H1 (cell line): ENCODE results near the gene PRRC2A. TPM values are rescaled to one million over a fixed set of nuclear protein-coding genes. Genes with fewer than 3 reads are reported as not detected.

Source experiments
- CTCF ChIA-PET: fragments of 300-600 bp; sonication (Branson Sonifier 250); formaldehyde crosslinking; loops from one replicate; lab custom pipeline; 2021; ENCODE audit not compliant: partially characterized antibody; lab: Charles Lee
- POLR2A ChIA-PET: fragments of 300-600 bp; sonication (Branson Sonifier 250); formaldehyde crosslinking; loops from one replicate; lab custom pipeline; 2021; ENCODE audit warnings: inconsistent platforms; ENCODE audit not compliant: partially characterized antibody; lab: Charles Lee
- DNase-seq, 2 experiments: peaks; one replicate each; pipeline versions ENCODE4 v3.0.0 to v3.0.0-alpha.2; 2010 to 2022; ENCODE audit warnings: low spot score in 2 of 2, low read depth in 1 of 2, mixed read lengths in 1 of 2
- FAIRE-seq: peaks from 2 replicates; lab custom pipeline; 2011; peaks lifted over from hg19 to GRCh38; lab: Jason Lieb, UNC
- H2AFZ ChIP-seq: 2 replicates; pipeline ENCODE4 v1.8.1; 2012; ENCODE audit warnings: low read length, inconsistent platforms
- H2AK5ac ChIP-seq: 2 replicates; pipeline ENCODE4 v1.6.1; 2013; ENCODE audit warnings: low read depth, low read length
- H2BK120ac ChIP-seq: replicated peaks from 2 replicates; pipeline ENCODE3; 2013; ENCODE audit warnings: low read depth, low read length, inconsistent platforms
- H2BK12ac ChIP-seq: 2 replicates; pipeline ENCODE4 v1.6.1; 2013; ENCODE audit warnings: low read depth, low read length
- H2BK15ac ChIP-seq: 2 replicates; pipeline ENCODE4 v1.6.1; 2013; ENCODE audit warnings: low read length
- H2BK20ac ChIP-seq: 2 replicates; pipeline ENCODE4 v1.6.1; 2013; ENCODE audit warnings: low read length
- H2BK5ac ChIP-seq: 2 replicates; pipeline ENCODE4 v1.6.1; 2013; ENCODE audit warnings: low read depth, low read length
- H3K14ac ChIP-seq: 2 replicates; pipeline ENCODE4 v1.6.1; 2013; ENCODE audit warnings: inconsistent platforms; ENCODE audit not compliant: insufficient read length
- H3K18ac ChIP-seq: 2 replicates; pipeline ENCODE4 v1.6.1; 2013; ENCODE audit warnings: low read length; ENCODE audit errors: extremely low read depth
- H3K23ac ChIP-seq: 2 replicates; pipeline ENCODE4 v1.6.1; 2013; ENCODE audit warnings: inconsistent platforms; ENCODE audit not compliant: insufficient read length
- H3K23me2 ChIP-seq: 2 replicates; pipeline ENCODE4 v1.6.1; 2013; ENCODE audit warnings: low read depth, low read length
- H3K27ac ChIP-seq: 2 replicates; pipeline ENCODE4 v1.6.1; 2011; ENCODE audit warnings: low read depth, low read length, inconsistent platforms
- H3K27me3 ChIP-seq, 4 experiments: replicated peaks in 1 of 4; 1 replicate in 1 of 4; 2 replicates in 3 of 4; pipeline versions ENCODE4 v1.6.1 to v1.8.1; 2011 to 2013; ENCODE audit warnings: low read length in 3 of 4, mild to moderate bottlenecking in 3 of 4, inconsistent platforms in 2 of 4, mixed read lengths in 2 of 4, moderate library complexity in 1 of 4; ENCODE audit not compliant: control insufficient read depth in 3 of 4, insufficient read depth in 3 of 4; ENCODE audit errors: extremely low read depth in 1 of 4
- H3K36me3 ChIP-seq, 4 experiments: 2 replicates each; pipeline versions ENCODE4 v1.6.1 to v1.8.1; 2011 to 2013; ENCODE audit warnings: mild to moderate bottlenecking in 4 of 4, low read length in 3 of 4, moderate library complexity in 2 of 4, control low read depth in 1 of 4, inconsistent platforms in 1 of 4; ENCODE audit not compliant: insufficient read depth in 4 of 4, control insufficient read depth in 2 of 4
- H3K4ac ChIP-seq: replicated peaks from 2 replicates; pipeline ENCODE3; 2013; ENCODE audit warnings: low read length, low read depth, mixed read lengths, inconsistent platforms; ENCODE audit not compliant: insufficient read length
- H3K4me1 ChIP-seq, 4 experiments: replicated peaks in 1 of 4; 1 replicate in 1 of 4; 2 replicates in 3 of 4; pipeline versions ENCODE4 v1.6.1 to v1.8.1; 2011 to 2013; ENCODE audit warnings: low read length in 3 of 4, inconsistent platforms in 2 of 4, mixed read lengths in 1 of 4; ENCODE audit not compliant: insufficient read depth in 4 of 4, control insufficient read depth in 3 of 4
- H3K4me2 ChIP-seq, 2 experiments: 2 replicates each; pipeline versions ENCODE4 v1.6.1 to v1.8.1; 2011 to 2013; ENCODE audit warnings: low read depth in 2 of 2, low read length in 2 of 2, control low read depth in 1 of 2, inconsistent platforms in 1 of 2, mild to moderate bottlenecking in 1 of 2; ENCODE audit not compliant: insufficient read depth in 1 of 2
- H3K4me3 ChIP-seq, 4 experiments: fragments of 200-600, 300-600 bp in 1 of 4; sonication (generic), shearing (Covaris generic), sonication (Bioruptor Twin) in 1 of 4; 2 replicates each; pipeline versions ENCODE4 v1.5.1 to v1.8.1; 2011 to 2016; ENCODE audit warnings: low read length in 4 of 4, low read depth in 3 of 4, control low read depth in 2 of 4, inconsistent platforms in 2 of 4, mild to moderate bottlenecking in 2 of 4, mixed read lengths in 1 of 4, moderate library complexity in 1 of 4; ENCODE audit not compliant: insufficient read depth in 2 of 4; ENCODE audit errors: extremely low read depth in 1 of 4
- H3K56ac ChIP-seq: replicated peaks from 2 replicates; pipeline ENCODE3; 2013; ENCODE audit warnings: low read depth, mild to moderate bottlenecking, mixed read lengths, low read length, inconsistent platforms; ENCODE audit not compliant: insufficient read length
- H3K79me1 ChIP-seq: 2 replicates; pipeline ENCODE4 v1.6.1; 2013; ENCODE audit warnings: low read depth, low read length, control low read depth
- H3K79me2 ChIP-seq, 2 experiments: 2 replicates each; pipeline versions ENCODE4 v1.6.1 to v1.8.1; 2012 to 2013; ENCODE audit warnings: low read length in 2 of 2, mild to moderate bottlenecking in 2 of 2, inconsistent platforms in 1 of 2; ENCODE audit not compliant: insufficient read depth in 2 of 2, control insufficient read depth in 1 of 2
- H3K9ac ChIP-seq, 4 experiments: replicated peaks in 1 of 4; 1 replicate in 1 of 4; 2 replicates in 3 of 4; pipeline versions ENCODE4 v1.6.1 to v1.8.1; 2011 to 2013; ENCODE audit warnings: low read depth in 3 of 4, low read length in 3 of 4, control low read depth in 2 of 4, mild to moderate bottlenecking in 2 of 4, moderate library complexity in 2 of 4, inconsistent platforms in 1 of 4; ENCODE audit errors: extremely low read depth in 1 of 4
- H3K9me3 ChIP-seq, 2 experiments: 2 replicates each; pipeline versions ENCODE4 v1.6.1 to v1.8.1; 2012 to 2013; ENCODE audit warnings: mild to moderate bottlenecking in 2 of 2, moderate library complexity in 2 of 2, control low read depth in 1 of 2, inconsistent platforms in 1 of 2, low read depth in 1 of 2, low read length in 1 of 2, mixed read lengths in 1 of 2; ENCODE audit not compliant: insufficient read depth in 2 of 2
- H4K20me1 ChIP-seq, 2 experiments: replicated peaks in 1 of 2; 2 replicates each; pipeline versions ENCODE3 to v1.8.1; 2011 to 2013; ENCODE audit warnings: inconsistent platforms in 2 of 2, low read length in 2 of 2, mild to moderate bottlenecking in 1 of 2; ENCODE audit not compliant: insufficient read depth in 2 of 2, control insufficient read depth in 1 of 2
- H4K5ac ChIP-seq: 2 replicates; pipeline ENCODE4 v1.6.1; 2013; ENCODE audit warnings: low read length, low read depth, mixed read lengths, inconsistent platforms; ENCODE audit not compliant: insufficient read length
- H4K8ac ChIP-seq: 2 replicates; pipeline ENCODE4 v1.8.0; 2013; ENCODE audit warnings: mild to moderate bottlenecking, moderate library complexity, low read length, inconsistent platforms; ENCODE audit not compliant: insufficient read depth; ENCODE audit errors: extremely low read depth
- H4K91ac ChIP-seq: replicated peaks from 2 replicates; pipeline ENCODE3; 2013; ENCODE audit warnings: low read length, mixed read lengths, inconsistent platforms; ENCODE audit not compliant: insufficient read length
- BCL11A ChIP-seq, 2 experiments: IDR thresholded peaks; one replicate each; pipeline ENCODE4 v1.6.1; 2011; ENCODE audit warnings: low read depth in 2 of 2, low read length in 2 of 2, mild to moderate bottlenecking in 2 of 2
- BRCA1 ChIP-seq: IDR thresholded peaks from 2 replicates; pipeline ENCODE4 v1.6.1; 2012; ENCODE audit warnings: low read depth, low read length, improper control_type of control experiment
- CHD2 ChIP-seq: IDR thresholded peaks from 2 replicates; pipeline ENCODE4 v1.6.1; 2012; ENCODE audit warnings: low read length, improper control_type of control experiment
- CREB1 ChIP-seq: IDR thresholded peaks from 2 replicates; pipeline ENCODE4 v1.6.1; 2012; ENCODE audit warnings: inconsistent platforms
- EP300 ChIP-seq, 2 experiments: IDR thresholded peaks; 1 replicate in 1 of 2; 2 replicates in 1 of 2; pipeline ENCODE4 v1.6.1; 2011 to 2012; ENCODE audit warnings: low read depth in 2 of 2, low read length in 2 of 2, mild to moderate bottlenecking in 2 of 2, borderline replicate concordance in 1 of 2, inconsistent platforms in 1 of 2, moderate library complexity in 1 of 2
- NANOG ChIP-seq: IDR thresholded peaks from 2 replicates; pipeline ENCODE4 v1.6.1; 2011; ENCODE audit warnings: low read length, low read depth, mild to moderate bottlenecking, inconsistent platforms; ENCODE audit not compliant: insufficient read depth, poor library complexity, severe bottlenecking
- NRF1 ChIP-seq: IDR thresholded peaks from 2 replicates; pipeline ENCODE4 v1.6.1; 2011; ENCODE audit warnings: mild to moderate bottlenecking, low read depth, low read length, improper control_type of control experiment
- POLR2A ChIP-seq, 2 experiments: IDR thresholded peaks; 1 replicate in 1 of 2; 2 replicates in 1 of 2; pipeline ENCODE4 v1.6.1; 2011; ENCODE audit warnings: low read depth in 2 of 2, low read length in 2 of 2, mild to moderate bottlenecking in 2 of 2; ENCODE audit errors: control extremely low read depth in 1 of 2
- SAP30 ChIP-seq: fragments of 300-600 bp; sonication (generic); IDR thresholded peaks from 2 replicates; pipeline ENCODE4 v1.7.1; 2012; ENCODE audit warnings: low read length, moderate library complexity, mild to moderate bottlenecking, inconsistent platforms; ENCODE audit not compliant: insufficient read depth, insufficient replicate concordance
- SIN3A ChIP-seq, 2 experiments: IDR thresholded peaks in 1 of 2; conservative IDR thresholded peaks in 1 of 2; 2 replicates each; pipeline ENCODE4 v1.6.1; 2011 to 2012; ENCODE audit warnings: low read length in 2 of 2, improper control_type of control experiment in 1 of 2, low read depth in 1 of 2, mild to moderate bottlenecking in 1 of 2
- TAF1 ChIP-seq: IDR thresholded peaks from 2 replicates; pipeline ENCODE4 v1.6.1; 2011; ENCODE audit warnings: mild to moderate bottlenecking, low read depth, low read length
- TEAD4 ChIP-seq: IDR thresholded peaks from 2 replicates; pipeline ENCODE4 v1.6.1; 2012; ENCODE audit warnings: low read depth, low read length, inconsistent platforms, mixed read lengths
- ZNF274 ChIP-seq: IDR thresholded peaks from 2 replicates; pipeline ENCODE4 v1.7.0; 2012; ENCODE audit warnings: low read length, borderline replicate concordance; ENCODE audit errors: extremely low read depth
- WGBS, 2 experiments: shearing (Covaris generic) in 1 of 2; methylation state at CpG; one replicate each; pipeline versions ENCODE4 v1.1.6 to v1.1.7; 2013 to 2015; ENCODE audit warnings: low lambda C conversion rate in 2 of 2, mixed read lengths in 2 of 2, inconsistent platforms in 1 of 2, low coverage in 1 of 2, missing lambda C conversion rate in 1 of 2; ENCODE audit not compliant: insufficient replicate concordance in 2 of 2, insufficient coverage in 1 of 2, insufficient read length in 1 of 2; ENCODE audit errors: extremely low coverage in 1 of 2, missing lambda C conversion rate in 1 of 2; 5-methylcytosine and 5-hydroxymethylcytosine counted together
- polyA plus RNA-seq, 7 experiments: library from polyadenylated mRNA; depleted of rRNA in 3 of 7; stranded (reverse) in 5 of 7; unstranded in 2 of 7; fragments of >200 nt in 5 of 7; fragments of 200-250 nt in 2 of 7; gene quantifications; 1 replicate in 5 of 7; 2 replicates in 1 of 7; 4 replicates in 1 of 7; pipeline versions ENCODE4 v1.2.1 to v1.2.3, GENCODE V29; 2011 to 2013; ENCODE audit warnings: missing spikeins in 2 of 7, mixed read lengths in 2 of 7
- total RNA-seq: library from RNA; stranded (reverse); fragmentation: NEBNext Ultra II Directional; extraction: Animal tissue kit (Norgen Biotek cat#: 25700); gene quantifications from 2 replicates; pipeline ENCODE4 v1.2.1, GENCODE V29; 2021

Gene PRRC2A
- total and polyA plus RNA-seq, 2 of the 8 experiments (the other 6 are each of a cell fraction or from before 2014, with no cell fraction given) = 118 to 300 TPM

DNA sequence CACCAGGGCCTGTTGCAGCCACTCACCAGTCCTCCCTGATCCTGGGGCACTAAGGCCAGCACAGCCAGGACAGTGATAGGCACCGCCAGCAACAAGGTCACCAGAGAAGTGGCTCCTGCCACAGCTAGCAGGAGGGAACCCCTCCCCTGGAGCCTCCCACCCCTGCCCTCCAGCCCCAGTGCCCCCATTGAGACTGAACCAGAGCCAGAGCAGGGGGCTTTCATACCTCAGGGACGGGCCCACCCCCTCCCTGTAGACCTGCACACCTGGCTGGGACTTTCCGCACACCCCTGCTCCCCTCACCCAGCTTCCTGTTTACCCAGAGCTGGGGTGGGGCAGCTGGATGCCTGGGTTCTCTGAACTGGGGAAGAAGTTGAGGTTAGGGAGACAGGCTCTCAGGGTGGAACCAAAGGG, 38.3 kb upstream of the PRRC2A start, which contains the start of gene LTB:
LTB (minus strand) TSS at position 195 of the 414 bp plus-strand sequence; CDS start at position 188, 7 bp downstream.
- no peak for FAIRE-seq
- Histone ChIP-seq H3K27ac (no peak within 1 kb of the TSS), H3K36me3 (no peaks in the 10 kb centered on the region), H2AFZ (peak within 1 kb of the TSS; percentile 79), H3K23me2 (peaks cover 9% of the 10 kb centered on the region; the same call in 1 of the 2 replicates), H2BK120ac (no peak within 1 kb of the TSS), H3K4me3 (peak within 1 kb of the TSS; percentile 54 to 89 (median 80)), H3K27me3 (peaks cover 0 to 8% (median 7%) of the 10 kb centered on the region in 4 experiments; a peak in 5 of 7 replicates), H2BK15ac (0 out of 2 replicates have a peak within 1 kb of the TSS, but pooled peaks have one; percentile 88), H2AK5ac (no peak within 1 kb of the TSS; the same call in 1 of the 2 replicates), H4K20me1 (no peaks in the 10 kb centered on the region), H2BK20ac (0 out of 2 replicates have a peak within 1 kb of the TSS, but pooled peaks have one; percentile 3), H3K9me3 (no peaks in the 10 kb centered on the region), H3K79me2 (no peaks in the 10 kb centered on the region), H2BK12ac (peak within 1 kb of the TSS; percentile 75; the same call in 1 of the 2 replicates), H3K56ac (peak within 1 kb of the TSS; percentile 32), H4K91ac (no peak within 1 kb of the TSS), H4K5ac (no peak within 1 kb of the TSS), H3K4me1 (peaks cover 0 to 6% (median 6%) of the 10 kb centered on the region in 4 experiments; a peak in 6 of 7 replicates), H4K8ac (no peak within 1 kb of the TSS; the same call in 1 of the 2 replicates), H3K4ac (peak within 1 kb of the TSS; percentile 61), H3K18ac (peak within 1 kb of the TSS; percentile 71), H3K14ac (no peak within 1 kb of the TSS), H3K4me2 (peak within 1 kb of the TSS; percentile 62 to 84), H3K9ac (peak within 1 kb of the TSS in 3 of 4 experiments; percentile 22 to 57 (median 51); a peak in 5 of 7 replicates), H3K79me1 (no peaks in the 10 kb centered on the region), H3K23ac (no peak within 1 kb of the TSS), H2BK5ac (peak within 1 kb of the TSS; percentile 35; the same call in 1 of the 2 replicates)
- no peak for DNase-seq
- 88% methylated on average over 3 of the region's 3 CpGs; no CpG with 5 or more reads in 1 of the 2 experiments for WGBS, 2 experiments
- CTCF ChIA-PET = interaction anchor here (0.5 to 22.0 kb wide), 10 partner anchors 0 to 61 kb away, joined by 3 to 640 read pairs (median 15); partner anchors contain the start of genes ATP6V1G2, LST1, LTB and NCR3
- POLR2A ChIA-PET = interaction anchor here (0.8 to 12.2 kb wide), 14 partner anchors 11 to 252 kb away, joined by 3 to 110 read pairs (median 5); partner anchors contain the start of genes ATP6V1G2, DDX39B, GPANK1 and NCR3
- no peak for TF ChIP-seq NANOG
- no peak for TF ChIP-seq SIN3A (conservative IDR thresholded peaks at IDR 0.05 in 1 of 2, IDR thresholded peaks at IDR 0.05 in 1 of 2; ENCODE audit: low read depth in 1 of 2, low read length in 2 of 2)
- no peak for TF ChIP-seq SAP30
- TF ChIP-seq POLR2A (IDR thresholded peaks at IDR 0.05; ENCODE audit: control extremely low read depth in 1 of 2, low read depth in 2 of 2, low read length in 2 of 2) = no peak
- TF ChIP-seq BRCA1 = no peak
- TF ChIP-seq NRF1 = no peak
- TF ChIP-seq EP300 (IDR thresholded peaks at IDR 0.05; ENCODE audit: borderline replicate concordance in 1 of 2, low read depth in 2 of 2, low read length in 2 of 2) = no peak
- TF ChIP-seq CREB1 = no peak
- TF ChIP-seq TEAD4 = no peak
- no peak for TF ChIP-seq TAF1
- TF ChIP-seq ZNF274 = no peak
- TF ChIP-seq CHD2 = no peak
- no peak for TF ChIP-seq BCL11A (IDR thresholded peaks at IDR 0.05; ENCODE audit: low read depth in 2 of 2, low read length in 2 of 2)
